Measurements from ENCODE around the gene OMP.

The OMP gene

GRCh38 chr11:77108436-77108835, 5.8 kb downstream of the OMP start:
- DNase-seq, result no peak

- no peak for DNase-seq
These were observed 6.8 kb downstream of the OMP start for GRCh38 chr11:77109236-77110019.

- DNase-seq, result no peak
These were observed 8.2 kb downstream of the OMP start for GRCh38 chr11:77110836-77111235.

GRCh38 chr11:77111277-77111676, 8.6 kb downstream of the OMP start:
- DNase-seq, result no peak

- DNase-seq, result no peak
These were observed 9.3 kb downstream of the OMP start for GRCh38 chr11:77111946-77112345.

- no peak for DNase-seq
These were observed 10.2 kb downstream of the OMP start for GRCh38 chr11:77112641-77113381.

GRCh38 chr11:77113382-77114088, 10.9 kb downstream of the OMP start:
- peak; percentile 17 for DNase-seq

- DNase-seq, result no peak
These were observed 11.4 kb downstream of the OMP start for GRCh38 chr11:77114089-77114463.

GRCh38 chr11:77115181-77115611, 12.6 kb downstream of the OMP start:
- DNase-seq, result no peak

GRCh38 chr11:77115956-77116355, 13.3 kb downstream of the OMP start:
- DNase-seq, result no peak

- no peak for DNase-seq
These were observed 14.9 kb downstream of the OMP start for GRCh38 chr11:77117492-77117891.

- DNase-seq, result no peak
These were observed 15.4 kb downstream of the OMP start for GRCh38 chr11:77118086-77118485.

GRCh38 chr11:77118971-77119370, 16.3 kb downstream of the OMP start:
- DNase-seq, result no peak

- DNase-seq, result no peak
These were observed 16.9 kb downstream of the OMP start for GRCh38 chr11:77119531-77119936.

- DNase-seq, result no peak
These were observed 17.9 kb downstream of the OMP start for GRCh38 chr11:77120571-77120970.

- DNase-seq, result no peak
These were observed 18.5 kb downstream of the OMP start for GRCh38 chr11:77121096-77121640.

GRCh38 chr11:77121876-77122575, 19.4 kb downstream of the OMP start:
- no peak for DNase-seq

GRCh38 chr11:77122576-77123212, 20.1 kb downstream of the OMP start:
- DNase-seq, result no peak

GRCh38 chr11:77123591-77123990, 21.0 kb downstream of the OMP start:
- no peak for DNase-seq

GRCh38 chr11:77124041-77124440, 21.4 kb downstream of the OMP start:
- DNase-seq, result no peak

GRCh38 chr11:77124488-77124887, 21.8 kb downstream of the OMP start:
- DNase-seq, result no peak

- no peak for DNase-seq
These were observed 22.6 kb downstream of the OMP start for GRCh38 chr11:77125191-77125590.

Measured in CD4-positive, alpha-beta T cell treated with Interleukin-10 for 1 hour (primary cell).